HepG2 (cell line): Measurements from ENCODE around the gene WDR5B. TPM values are rescaled to one million over a fixed set of nuclear protein-coding genes. Genes with fewer than 3 reads are reported as not detected.

Source experiments
- GTF2F1 ChIP-seq: fragments of 150-350 bp; IDR thresholded peaks from 2 replicates; pipeline ENCODE4 v1.6.1; 2014; ENCODE audit warnings: low read length
- HCFC1 ChIP-seq: fragments of 150-350 bp; IDR thresholded peaks from 2 replicates; pipeline ENCODE4 v1.6.1; 2014; ENCODE audit warnings: low read depth, low read length
- KDM6A ChIP-seq: IDR thresholded peaks from 2 replicates; pipeline ENCODE4 v1.6.1; 2016; ENCODE audit warnings: low read depth
- NCOA5 ChIP-seq: sonication (generic); formaldehyde crosslinking; IDR thresholded peaks from 2 replicates; pipeline ENCODE4 v1.4.0; 2020; ENCODE audit warnings: missing genetic modification reagents
- NFRKB ChIP-seq: fragments of 450-650 bp; IDR thresholded peaks from 2 replicates; pipeline ENCODE4 v1.6.1; 2017
- PHF8 ChIP-seq: sonication (generic); formaldehyde crosslinking; IDR thresholded peaks from 2 replicates; pipeline ENCODE4 v1.5.0; 2020; ENCODE audit warnings: missing genetic modification reagents
- RBAK ChIP-seq: sonication (generic); formaldehyde crosslinking; IDR thresholded peaks from 2 replicates; pipeline ENCODE4 v1.5.1; 2020; ENCODE audit warnings: mild to moderate bottlenecking, missing genetic modification reagents
- RFXANK ChIP-seq: IDR thresholded peaks from 2 replicates; pipeline ENCODE4 v1.6.1; 2016
- RXRB ChIP-seq: IDR thresholded peaks from 2 replicates; pipeline ENCODE4 v1.6.1; 2016; ENCODE audit warnings: borderline replicate concordance, missing genetic modification reagents, missing compliant biosample characterization
- SIX4 ChIP-seq: sonication (generic); formaldehyde crosslinking; IDR thresholded peaks from 2 replicates; pipeline ENCODE4 v1.4.0; 2020; ENCODE audit warnings: missing genetic modification reagents
- SMC3 ChIP-seq: IDR thresholded peaks from 2 replicates; pipeline ENCODE4 v1.6.1; 2011; ENCODE audit warnings: low read length, improper control_type of control experiment
- ZNF20 ChIP-seq: sonication (generic); formaldehyde crosslinking; IDR thresholded peaks from 2 replicates; pipeline ENCODE4 v1.4.0; 2020; ENCODE audit warnings: mild to moderate bottlenecking, moderate library complexity, missing genetic modification reagents
- ZNF3 ChIP-seq: IDR thresholded peaks from 2 replicates; pipeline ENCODE4 v1.7.0; 2017; ENCODE audit warnings: inconsistent platforms
- ZNF550 ChIP-seq: sonication (generic); formaldehyde crosslinking; IDR thresholded peaks from 2 replicates; pipeline ENCODE4 v1.4.0; 2020; ENCODE audit warnings: mild to moderate bottlenecking, missing genetic modification reagents, borderline replicate concordance
- ZNF761 ChIP-seq: sonication (generic); formaldehyde crosslinking; conservative IDR thresholded peaks from 2 replicates; pipeline ENCODE4 v1.4.0; 2020; ENCODE audit warnings: mild to moderate bottlenecking, missing genetic modification reagents
- ZNF850 ChIP-seq: sonication (generic); formaldehyde crosslinking; conservative IDR thresholded peaks from 2 replicates; pipeline ENCODE4 v1.9.0; 2021; ENCODE audit warnings: mild to moderate bottlenecking, missing genetic modification reagents
- polyA plus RNA-seq, 8 experiments: library from polyadenylated mRNA; depleted of rRNA in 3 of 8; stranded (reverse) in 7 of 8; unstranded in 1 of 8; fragments of >200 nt; fragmentation: Illumina TruSeq in 4 of 8; extraction: Trizol in 4 of 8; gene quantifications; 2 replicates each; pipeline versions ENCODE4 v1.2.1 to v1.2.3, GENCODE V29; 2011 to 2016; ENCODE audit warnings: low read depth in 4 of 8, missing spikeins in 1 of 8, mixed read lengths in 1 of 8; ENCODE audit not compliant: insufficient read depth in 1 of 8
- total RNA-seq, 5 experiments: library from RNA; depleted of rRNA; stranded (reverse); fragments of >200 nt; fragmentation: Illumina TruSeq; extraction: Trizol; gene quantifications; 2 replicates each; pipeline ENCODE4 v1.2.3, GENCODE V29; 2016; ENCODE audit warnings: low read depth in 1 of 5
- TF ChIP-seq, protein P1 (sequence below): sonication (generic); formaldehyde crosslinking; IDR thresholded peaks from 2 replicates; pipeline ENCODE4 v1.8.1; 2022; ENCODE audit warnings: low read depth, mild to moderate bottlenecking, missing genetic modification reagents
- TF ChIP-seq, protein P2 (sequence below): sonication (generic); formaldehyde crosslinking; IDR thresholded peaks from 2 replicates; pipeline ENCODE4 v1.4.0; 2020; ENCODE audit warnings: mild to moderate bottlenecking, missing genetic modification reagents
- TF ChIP-seq, protein P3 (sequence below): sonication (generic); formaldehyde crosslinking; IDR thresholded peaks from 2 replicates; pipeline ENCODE4 v1.4.0; 2020; ENCODE audit warnings: missing genetic modification reagents
- TF ChIP-seq, protein P4 (sequence below), 2 experiments: sonication (generic) in 1 of 2; formaldehyde crosslinking in 1 of 2; IDR thresholded peaks; 2 replicates each; pipeline versions ENCODE4 v1.4.0 to v1.6.1; 2018 to 2020; ENCODE audit warnings: missing genetic modification reagents in 2 of 2, borderline replicate concordance in 1 of 2, low read depth in 1 of 2, mild to moderate bottlenecking in 1 of 2, missing biosample characterization in 1 of 2
- TF ChIP-seq, protein P5 (sequence below): sonication (generic); formaldehyde crosslinking; IDR thresholded peaks from 2 replicates; pipeline ENCODE4 v1.8.1; 2022; ENCODE audit warnings: mild to moderate bottlenecking, missing genetic modification reagents

The WDR5B gene
- total and polyA plus RNA-seq, 2 of the 13 experiments (the other 11 are each of a cell fraction or from before 2014, with no cell fraction given) = 2.5 to 3.6 TPM

DNA sequence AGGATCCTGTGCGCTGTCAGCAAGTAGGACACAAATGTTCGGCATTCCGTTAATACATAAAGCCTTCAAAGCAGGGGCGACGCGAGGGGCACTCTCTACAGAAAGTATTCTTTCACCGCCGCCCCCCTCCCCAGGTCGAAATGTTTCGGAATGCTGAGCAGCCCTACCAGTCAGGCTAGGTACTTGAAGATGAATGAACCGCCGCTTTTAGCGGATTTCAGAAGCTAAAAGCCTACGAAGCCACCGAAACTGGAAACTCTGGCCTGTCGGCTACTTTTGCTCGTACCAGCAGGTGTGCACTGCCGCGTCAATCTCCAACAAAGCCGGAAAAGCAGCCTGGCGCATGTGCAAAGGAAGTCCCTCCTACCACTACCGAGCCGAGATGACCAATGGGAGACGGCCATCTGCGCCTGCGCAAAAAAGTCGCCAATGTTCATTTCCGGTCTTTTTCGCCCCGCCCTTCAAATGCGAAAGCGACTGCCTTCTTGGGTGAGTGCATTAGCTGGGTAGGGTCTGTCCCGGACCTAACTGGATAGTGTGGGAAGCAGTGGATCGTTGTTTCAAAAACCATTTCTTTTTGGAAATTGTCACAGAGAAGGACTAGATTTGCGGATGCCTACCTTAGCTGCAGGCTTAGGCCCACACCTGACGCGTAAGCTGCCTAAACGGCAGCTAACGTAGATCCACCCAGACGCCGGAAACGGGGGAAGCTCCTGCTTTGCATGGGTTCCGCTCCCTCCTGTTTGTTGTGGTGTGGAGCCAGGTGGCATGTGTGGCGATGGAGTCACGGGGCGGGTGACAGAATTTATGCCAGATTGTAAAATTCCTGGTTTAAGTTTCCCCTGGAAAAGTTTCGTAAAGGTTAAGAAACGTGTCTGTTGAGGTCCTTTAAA, at the start of gene WDR5B (continued):
- TF ChIP-seq, protein P1, sequence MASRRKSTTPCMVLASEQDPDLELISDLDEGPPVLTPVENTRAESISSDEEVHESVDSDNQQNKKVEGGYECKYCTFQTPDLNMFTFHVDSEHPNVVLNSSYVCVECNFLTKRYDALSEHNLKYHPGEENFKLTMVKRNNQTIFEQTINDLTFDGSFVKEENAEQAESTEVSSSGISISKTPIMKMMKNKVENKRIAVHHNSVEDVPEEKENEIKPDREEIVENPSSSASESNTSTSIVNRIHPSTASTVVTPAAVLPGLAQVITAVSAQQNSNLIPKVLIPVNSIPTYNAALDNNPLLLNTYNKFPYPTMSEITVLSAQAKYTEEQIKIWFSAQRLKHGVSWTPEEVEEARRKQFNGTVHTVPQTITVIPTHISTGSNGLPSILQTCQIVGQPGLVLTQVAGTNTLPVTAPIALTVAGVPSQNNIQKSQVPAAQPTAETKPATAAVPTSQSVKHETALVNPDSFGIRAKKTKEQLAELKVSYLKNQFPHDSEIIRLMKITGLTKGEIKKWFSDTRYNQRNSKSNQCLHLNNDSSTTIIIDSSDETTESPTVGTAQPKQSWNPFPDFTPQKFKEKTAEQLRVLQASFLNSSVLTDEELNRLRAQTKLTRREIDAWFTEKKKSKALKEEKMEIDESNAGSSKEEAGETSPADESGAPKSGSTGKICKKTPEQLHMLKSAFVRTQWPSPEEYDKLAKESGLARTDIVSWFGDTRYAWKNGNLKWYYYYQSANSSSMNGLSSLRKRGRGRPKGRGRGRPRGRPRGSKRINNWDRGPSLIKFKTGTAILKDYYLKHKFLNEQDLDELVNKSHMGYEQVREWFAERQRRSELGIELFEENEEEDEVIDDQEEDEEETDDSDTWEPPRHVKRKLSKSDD (CRISPR knock-in tag) = no peak
- TF ChIP-seq, protein P2, sequence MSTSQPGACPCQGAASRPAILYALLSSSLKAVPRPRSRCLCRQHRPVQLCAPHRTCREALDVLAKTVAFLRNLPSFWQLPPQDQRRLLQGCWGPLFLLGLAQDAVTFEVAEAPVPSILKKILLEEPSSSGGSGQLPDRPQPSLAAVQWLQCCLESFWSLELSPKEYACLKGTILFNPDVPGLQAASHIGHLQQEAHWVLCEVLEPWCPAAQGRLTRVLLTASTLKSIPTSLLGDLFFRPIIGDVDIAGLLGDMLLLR (CRISPR knock-in tag) = peak; percentile 80
- TF ChIP-seq PHF8 (peak; percentile 97), ZNF850 (CRISPR knock-in tag) (no peak), RXRB (CRISPR knock-in tag) (peak; percentile 44), ZNF550 (no peak), NFRKB (no peak), GTF2F1 (no peak), ZNF20 (CRISPR knock-in tag) (no peak), SMC3 (no peak), ZNF3 (CRISPR knock-in tag) (no peak), SIX4 (CRISPR knock-in tag) (0 out of 2 replicates have a peak, but pooled peaks have one; percentile 19), KDM6A (no peak), RFXANK (CRISPR knock-in tag) (no peak), ZNF761 (no peak), HCFC1 (no peak; the same call in 1 of the 2 replicates), RBAK (CRISPR knock-in tag) (no peak), NCOA5 (CRISPR knock-in tag) (no peak)
- TF ChIP-seq, protein P3, sequence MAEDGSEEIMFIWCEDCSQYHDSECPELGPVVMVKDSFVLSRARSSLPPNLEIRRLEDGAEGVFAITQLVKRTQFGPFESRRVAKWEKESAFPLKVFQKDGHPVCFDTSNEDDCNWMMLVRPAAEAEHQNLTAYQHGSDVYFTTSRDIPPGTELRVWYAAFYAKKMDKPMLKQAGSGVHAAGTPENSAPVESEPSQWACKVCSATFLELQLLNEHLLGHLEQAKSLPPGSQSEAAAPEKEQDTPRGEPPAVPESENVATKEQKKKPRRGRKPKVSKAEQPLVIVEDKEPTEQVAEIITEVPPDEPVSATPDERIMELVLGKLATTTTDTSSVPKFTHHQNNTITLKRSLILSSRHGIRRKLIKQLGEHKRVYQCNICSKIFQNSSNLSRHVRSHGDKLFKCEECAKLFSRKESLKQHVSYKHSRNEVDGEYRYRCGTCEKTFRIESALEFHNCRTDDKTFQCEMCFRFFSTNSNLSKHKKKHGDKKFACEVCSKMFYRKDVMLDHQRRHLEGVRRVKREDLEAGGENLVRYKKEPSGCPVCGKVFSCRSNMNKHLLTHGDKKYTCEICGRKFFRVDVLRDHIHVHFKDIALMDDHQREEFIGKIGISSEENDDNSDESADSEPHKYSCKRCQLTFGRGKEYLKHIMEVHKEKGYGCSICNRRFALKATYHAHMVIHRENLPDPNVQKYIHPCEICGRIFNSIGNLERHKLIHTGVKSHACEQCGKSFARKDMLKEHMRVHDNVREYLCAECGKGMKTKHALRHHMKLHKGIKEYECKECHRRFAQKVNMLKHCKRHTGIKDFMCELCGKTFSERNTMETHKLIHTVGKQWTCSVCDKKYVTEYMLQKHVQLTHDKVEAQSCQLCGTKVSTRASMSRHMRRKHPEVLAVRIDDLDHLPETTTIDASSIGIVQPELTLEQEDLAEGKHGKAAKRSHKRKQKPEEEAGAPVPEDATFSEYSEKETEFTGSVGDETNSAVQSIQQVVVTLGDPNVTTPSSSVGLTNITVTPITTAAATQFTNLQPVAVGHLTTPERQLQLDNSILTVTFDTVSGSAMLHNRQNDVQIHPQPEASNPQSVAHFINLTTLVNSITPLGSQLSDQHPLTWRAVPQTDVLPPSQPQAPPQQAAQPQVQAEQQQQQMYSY (CRISPR knock-in tag) = no peak
- TF ChIP-seq, protein P4, sequence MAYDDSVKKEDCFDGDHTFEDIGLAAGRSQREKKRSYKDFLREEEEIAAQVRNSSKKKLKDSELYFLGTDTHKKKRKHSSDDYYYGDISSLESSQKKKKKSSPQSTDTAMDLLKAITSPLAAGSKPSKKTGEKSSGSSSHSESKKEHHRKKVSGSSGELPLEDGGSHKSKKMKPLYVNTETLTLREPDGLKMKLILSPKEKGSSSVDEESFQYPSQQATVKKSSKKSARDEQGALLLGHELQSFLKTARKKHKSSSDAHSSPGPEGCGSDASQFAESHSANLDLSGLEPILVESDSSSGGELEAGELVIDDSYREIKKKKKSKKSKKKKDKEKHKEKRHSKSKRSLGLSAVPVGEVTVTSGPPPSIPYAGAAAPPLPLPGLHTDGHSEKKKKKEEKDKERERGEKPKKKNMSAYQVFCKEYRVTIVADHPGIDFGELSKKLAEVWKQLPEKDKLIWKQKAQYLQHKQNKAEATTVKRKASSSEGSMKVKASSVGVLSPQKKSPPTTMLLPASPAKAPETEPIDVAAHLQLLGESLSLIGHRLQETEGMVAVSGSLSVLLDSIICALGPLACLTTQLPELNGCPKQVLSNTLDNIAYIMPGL (CRISPR knock-in tag; IDR thresholded peaks at IDR 0.05; ENCODE audit: borderline replicate concordance in 1 of 2, low read depth in 1 of 2) = peak; percentile 46 to 77; a peak in 2 of 4 replicates
- TF ChIP-seq, protein P5, sequence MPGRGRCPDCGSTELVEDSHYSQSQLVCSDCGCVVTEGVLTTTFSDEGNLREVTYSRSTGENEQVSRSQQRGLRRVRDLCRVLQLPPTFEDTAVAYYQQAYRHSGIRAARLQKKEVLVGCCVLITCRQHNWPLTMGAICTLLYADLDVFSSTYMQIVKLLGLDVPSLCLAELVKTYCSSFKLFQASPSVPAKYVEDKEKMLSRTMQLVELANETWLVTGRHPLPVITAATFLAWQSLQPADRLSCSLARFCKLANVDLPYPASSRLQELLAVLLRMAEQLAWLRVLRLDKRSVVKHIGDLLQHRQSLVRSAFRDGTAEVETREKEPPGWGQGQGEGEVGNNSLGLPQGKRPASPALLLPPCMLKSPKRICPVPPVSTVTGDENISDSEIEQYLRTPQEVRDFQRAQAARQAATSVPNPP (CRISPR knock-in tag) = no peak
